ENCODE measurements around the gene ZNF44.
"Not testable (repeated sequence)": the region's sequence is repeated elsewhere in the genome, so short reads cannot be mapped to it uniquely, and the experiment has no call there.

The ZNF44 gene

GRCh38 chr19:12294249-12295158, at the start of gene ZNF44:
TSS of gene ZNF44 (minus strand) at chr19:12294883. CDS start at chr19:12294694, 189 bp downstream.
- DNase-seq = peak; percentile 93

DNA sequence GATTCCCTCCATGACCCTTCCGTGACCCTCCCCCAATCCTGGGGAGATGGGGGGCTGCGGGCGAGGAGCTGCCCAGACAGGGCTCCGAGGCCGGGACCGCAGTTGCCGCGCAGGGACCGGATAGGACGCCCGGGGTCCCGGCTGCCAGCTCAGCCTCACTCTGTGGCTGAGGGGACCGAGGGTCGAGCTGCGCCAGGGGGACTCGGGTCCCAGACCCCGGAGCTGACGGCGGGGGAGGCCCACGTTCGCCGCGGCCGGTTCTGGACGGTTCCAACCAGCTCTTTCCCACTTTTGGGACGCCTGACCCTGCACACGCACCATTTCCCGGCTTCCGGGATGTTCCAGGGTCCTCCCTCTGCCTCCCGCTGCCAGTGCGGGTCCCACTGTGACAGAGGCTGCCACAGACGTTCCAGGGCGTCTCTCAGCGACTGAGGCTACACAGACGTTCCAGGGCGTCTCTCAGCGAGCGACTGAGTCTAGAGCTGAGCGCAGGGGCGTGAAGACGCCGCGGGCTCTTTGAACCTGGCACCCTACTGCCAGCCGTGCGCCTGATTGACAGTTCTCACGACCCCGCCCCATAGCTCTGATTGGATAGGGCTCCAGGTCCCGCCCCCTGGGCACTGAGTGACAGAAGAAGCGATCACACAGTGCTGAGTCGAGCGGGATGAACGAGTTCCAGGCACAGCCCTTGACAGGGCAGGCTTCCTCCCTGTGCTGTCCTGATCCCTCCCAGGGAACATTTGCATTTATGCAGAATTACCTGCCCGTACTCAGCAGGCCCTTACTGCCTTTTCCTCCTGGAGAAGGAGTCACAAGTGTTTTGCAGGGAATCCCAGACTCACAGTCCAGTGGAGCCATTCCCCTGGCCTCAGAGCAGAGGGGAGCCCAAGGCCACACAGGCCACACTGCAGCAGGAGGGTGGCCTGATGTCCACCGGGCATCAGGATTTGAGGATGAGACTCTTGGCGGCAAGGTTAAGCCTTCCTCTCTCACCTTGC, 38.8 kb upstream of the ZNF44 start, which contains the start of gene ZNF563:
TSS of gene ZNF563 (minus strand) at position 472 of the 998 bp plus-strand sequence. CDS start at position 321, 151 bp downstream.
- peak; percentile 97 for DNase-seq

- peak; percentile 80 for DNase-seq
Measured at GRCh38 chr19:12331211-12331941, 36.7 kb upstream of the ZNF44 start.

GRCh38 chr19:12330340-12330739, 35.7 kb upstream of the ZNF44 start:
- no peak for DNase-seq

GRCh38 chr19:12325690-12326089, 31.0 kb upstream of the ZNF44 start:
- no peak for DNase-seq

DNA sequence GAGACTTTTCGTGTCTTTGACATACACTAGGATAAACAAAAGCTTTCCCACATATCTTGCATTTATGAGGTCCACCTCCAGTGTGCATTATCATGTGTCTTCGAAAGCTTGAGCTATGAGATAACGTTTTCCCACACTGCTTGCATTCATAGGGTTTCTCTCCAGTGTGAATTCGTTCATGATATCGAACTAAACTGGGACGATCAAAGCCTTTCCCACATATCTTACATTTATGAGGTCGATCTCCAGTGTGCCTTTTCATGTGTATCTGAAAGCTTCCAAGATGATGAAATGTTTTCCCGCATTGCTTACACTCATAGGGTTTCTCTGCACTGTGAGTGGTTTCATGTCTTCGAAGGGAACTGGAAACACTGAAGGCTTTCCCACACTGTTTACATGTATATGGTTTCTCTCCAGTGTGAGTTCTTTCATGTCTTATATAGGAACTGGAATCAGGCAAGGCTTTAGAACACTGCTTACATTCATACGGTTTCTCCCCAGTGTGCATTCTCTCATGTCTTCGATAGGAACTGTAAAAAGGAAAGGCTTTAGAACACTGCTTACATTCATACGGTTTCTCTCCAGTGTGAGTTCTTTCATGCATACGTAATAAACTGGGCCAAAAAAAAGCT, 24.2 kb upstream of the ZNF44 start:
- DNase-seq = no peak

DNA sequence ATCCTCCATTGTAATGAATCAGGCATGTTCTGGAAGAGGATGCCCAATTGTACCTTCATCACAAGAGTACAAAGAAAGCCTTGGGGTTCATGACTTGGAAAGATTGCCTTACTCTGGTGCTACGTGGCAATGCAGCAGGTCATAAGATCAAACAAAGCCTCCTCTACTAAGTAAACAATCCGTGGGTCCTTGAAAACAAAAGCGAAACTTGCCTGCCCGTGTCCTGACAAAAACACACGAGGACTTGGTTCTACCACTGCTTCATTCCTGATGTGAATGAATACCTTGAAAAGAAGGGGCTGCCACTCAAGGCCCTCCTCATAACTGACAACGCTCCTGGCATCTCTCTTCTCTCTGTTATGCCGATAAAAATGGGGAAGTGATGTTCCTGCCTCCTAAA, 19.9 kb upstream of the ZNF44 start:
- DNase-seq = no peak

GRCh38 chr19:12308891-12309290, 14.2 kb upstream of the ZNF44 start:
- DNase-seq = not testable (repeated sequence)

GRCh38 chr19:12295191-12295590, 508 bp upstream of the ZNF44 start:
- DNase-seq = no peak

- DNase-seq = peak; percentile 82
Measured at GRCh38 chr19:12293777-12294248, 870 bp downstream of the ZNF44 start.

DNA sequence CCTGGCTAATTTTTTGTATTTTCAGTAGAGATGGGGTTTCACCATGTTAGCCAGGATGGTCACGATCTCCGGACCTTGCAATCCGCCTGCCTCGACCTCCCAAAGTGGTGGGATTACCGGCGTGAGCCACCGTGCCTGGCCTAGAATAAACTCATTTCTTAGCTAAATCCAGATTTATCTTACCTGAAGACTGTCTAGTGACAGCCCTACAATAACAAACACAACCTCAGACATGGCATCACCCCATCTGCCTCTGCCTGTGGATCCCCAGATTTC, 5.0 kb downstream of the ZNF44 start:
- peak; percentile 52 for DNase-seq

- DNase-seq = no peak
Measured at GRCh38 chr19:12287958-12288500, 6.7 kb downstream of the ZNF44 start.

DNA sequence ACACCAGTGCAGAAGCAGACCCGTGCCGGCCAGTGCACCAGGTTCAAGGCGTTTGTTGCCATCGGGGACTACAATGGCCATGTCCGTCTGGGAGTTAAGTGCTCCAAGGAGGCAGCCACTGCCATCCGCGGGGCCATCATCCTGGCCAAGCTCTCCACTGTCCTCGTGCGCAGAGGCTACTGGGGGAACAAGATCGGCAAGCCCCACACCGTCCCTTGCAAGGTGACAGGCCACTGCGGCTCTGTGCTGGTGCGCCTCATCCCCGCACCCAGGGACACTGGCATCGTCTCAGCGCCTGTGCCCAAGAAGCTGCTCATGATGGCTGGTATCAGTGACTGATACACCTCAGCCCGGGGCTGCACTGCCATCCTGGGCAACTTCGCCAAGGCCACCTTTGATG, 10.1 kb downstream of the ZNF44 start:
- DNase-seq = no peak

DNA sequence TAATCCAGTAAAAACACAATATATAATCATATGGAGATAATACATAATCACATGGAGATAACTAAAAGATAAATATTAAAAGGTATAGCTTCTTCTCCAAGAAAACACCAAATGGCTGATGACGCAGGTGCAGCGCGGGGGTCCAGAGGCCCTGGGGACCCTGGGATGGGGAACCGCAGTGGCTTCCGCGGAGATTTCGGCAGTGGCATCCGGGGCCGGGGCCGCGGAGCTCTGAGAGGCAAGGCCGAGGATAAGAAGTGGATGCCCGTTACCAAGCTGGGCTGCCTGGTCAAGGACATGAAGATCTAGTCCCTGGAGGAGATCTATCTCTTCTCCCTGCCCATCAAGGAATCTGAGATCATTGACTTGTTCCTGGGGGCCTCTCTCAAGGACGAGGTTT, 10.5 kb downstream of the ZNF44 start:
- DNase-seq = no peak

GRCh38 chr19:12278713-12279112, 16.0 kb downstream of the ZNF44 start:
- DNase-seq = no peak

GRCh38 chr19:12272980-12273901, 21.4 kb downstream of the ZNF44 start:
- no peak for DNase-seq

DNA sequence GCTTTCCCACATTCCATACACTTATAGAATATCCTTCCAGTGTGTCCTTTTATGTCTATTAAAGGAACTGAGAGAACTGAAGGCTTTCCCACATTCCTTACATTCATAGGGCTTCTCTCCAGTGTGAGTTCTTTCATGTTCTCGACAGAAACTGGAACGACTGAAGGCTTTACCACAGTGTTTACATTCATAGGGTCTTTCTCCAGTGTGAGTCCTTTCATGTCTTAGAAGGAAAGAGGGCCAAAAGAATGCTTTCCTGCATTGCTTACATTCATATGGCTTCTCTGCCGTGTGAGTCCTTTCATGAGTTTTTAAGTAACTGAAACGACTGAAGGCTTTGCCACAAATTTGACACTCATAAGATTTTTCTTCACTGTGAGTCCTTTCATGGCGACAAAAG, 22.3 kb downstream of the ZNF44 start:
- no peak for DNase-seq

DNA sequence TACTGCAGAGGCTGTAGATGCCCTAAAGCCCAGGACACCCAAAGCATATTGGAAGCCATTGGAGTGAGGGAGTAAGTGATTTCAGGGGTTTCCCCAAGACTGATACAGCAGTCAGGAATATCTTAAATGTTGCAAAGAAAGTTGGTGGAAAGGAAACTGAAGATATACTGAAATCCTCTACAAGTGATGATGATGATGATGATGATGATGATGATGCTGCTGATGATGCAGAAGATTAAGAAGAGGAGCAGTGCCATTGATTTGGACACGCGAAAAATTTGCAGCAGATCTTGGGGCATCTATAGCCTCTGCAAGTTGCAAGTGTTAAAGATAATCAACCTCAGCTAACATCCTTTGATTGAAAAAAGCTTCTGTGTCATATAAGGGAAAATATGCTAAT, 23.8 kb downstream of the ZNF44 start:
- no peak for DNase-seq

- no peak for DNase-seq
Measured at GRCh38 chr19:12265921-12266704, 28.6 kb downstream of the ZNF44 start.

DNA sequence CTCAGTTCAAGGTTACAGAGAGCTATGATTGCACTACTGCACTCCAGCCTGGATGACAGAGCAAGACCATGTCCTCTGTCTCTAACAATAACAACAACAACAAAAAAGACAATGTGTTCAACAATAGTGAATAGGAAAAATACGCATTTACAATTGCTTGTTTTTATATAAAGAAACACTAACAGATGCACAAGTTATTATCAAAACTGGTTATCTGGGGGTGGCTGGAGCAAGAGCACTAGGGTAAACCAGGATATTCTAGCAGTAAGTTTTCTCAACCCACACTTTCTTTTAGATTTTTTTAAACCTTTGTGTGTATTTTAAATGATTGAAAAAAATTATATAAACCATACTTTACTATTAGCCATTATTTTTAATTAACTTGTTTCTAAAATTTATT, 33.1 kb downstream of the ZNF44 start:
- DNase-seq = no peak
